Activated T-cell treated with anti-CD3 and anti-CD28 coated beads, Interleukin-2, amount 50 U/mL, for 24 hours (primary cell): ENCODE data around the gene UPF3B.

ENCODE experiments used
- DNase-seq: peaks from one replicate; pipeline ENCODE4 v3.0.0-alpha.2; 2020
- H3K27ac Mint-ChIP-seq: 2 replicates; pipeline ENCODE4 v1.8.0; 2020; ENCODE audit warnings: mild to moderate bottlenecking, mixed read lengths
- H3K27me3 Mint-ChIP-seq: 2 replicates; pipeline ENCODE4 v1.8.0; 2020; ENCODE audit warnings: mixed read lengths
- H3K36me3 Mint-ChIP-seq: 2 replicates; pipeline ENCODE4 v1.8.0; 2020; ENCODE audit warnings: low read depth, mixed read lengths
- H3K4me1 Mint-ChIP-seq: 2 replicates; pipeline ENCODE4 v1.8.0; 2020; ENCODE audit warnings: low read depth, mixed read lengths
- H3K4me3 Mint-ChIP-seq: 2 replicates; pipeline ENCODE4 v1.8.0; 2020; ENCODE audit warnings: mild to moderate bottlenecking, moderate library complexity, mixed read lengths
- H3K9me3 Mint-ChIP-seq: 2 replicates; pipeline ENCODE4 v1.8.0; 2020; ENCODE audit warnings: mixed read lengths

UPF3B gene

DNA sequence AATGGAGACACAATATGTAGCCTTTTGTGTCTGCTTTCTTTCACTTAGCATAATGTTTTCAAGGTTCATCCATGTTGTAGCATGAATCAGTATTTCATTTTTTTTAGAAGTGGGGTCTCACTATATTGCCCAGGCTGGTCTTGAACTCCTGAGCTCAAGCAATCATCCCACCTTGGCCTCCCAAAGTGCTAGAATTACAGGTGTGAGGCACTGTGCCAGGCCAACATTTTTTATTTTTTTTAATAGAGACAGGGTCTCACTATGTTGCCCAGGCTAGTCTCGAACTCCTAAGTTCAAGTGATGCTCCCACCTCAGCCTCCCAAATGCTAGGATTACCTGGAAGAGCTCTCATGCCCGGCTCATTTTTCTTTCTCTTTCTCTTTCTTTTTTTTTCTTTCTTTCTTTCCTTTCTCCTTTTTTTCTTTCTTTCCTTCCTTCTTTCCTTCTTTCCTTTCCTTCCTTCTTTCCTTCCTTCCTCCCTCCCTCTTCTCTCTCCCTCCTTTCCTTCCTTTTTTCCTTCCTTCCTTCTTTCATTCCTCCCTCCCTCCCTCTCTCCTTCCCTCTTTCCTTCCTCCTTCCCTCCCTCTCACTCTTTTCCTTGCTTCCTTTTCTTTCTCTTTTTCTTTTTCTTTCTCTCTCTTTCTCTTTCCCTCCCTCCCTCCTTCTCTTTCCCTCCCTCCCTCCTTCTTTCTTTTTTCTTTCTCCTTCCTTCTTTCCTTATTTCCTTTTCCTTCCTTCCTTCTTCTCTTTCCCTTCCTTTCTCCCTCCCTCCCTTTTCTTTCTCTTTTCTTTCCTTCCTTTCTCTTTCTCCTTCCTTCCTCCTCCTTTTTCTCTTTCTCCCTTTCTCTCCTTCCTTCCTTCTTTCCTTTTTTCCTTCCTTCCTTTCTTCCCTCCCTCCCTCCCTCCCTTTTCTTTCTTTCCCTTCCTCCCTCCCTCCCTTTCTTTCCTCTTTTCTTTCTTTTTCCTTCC lies 51.2 kb downstream of the UPF3B start:
- DNase-seq, result no peak
- Mint-ChIP-seq H3K36me3 (no peaks in the 10 kb centered on the region), H3K4me1 (no peaks in the 10 kb centered on the region), H3K9me3 (no peaks in the 10 kb centered on the region), H3K27me3 (peaks cover 7% of the 10 kb centered on the region), H3K4me3 (no peak overlapping the region), H3K27ac (no peak overlapping the region)

DNA sequence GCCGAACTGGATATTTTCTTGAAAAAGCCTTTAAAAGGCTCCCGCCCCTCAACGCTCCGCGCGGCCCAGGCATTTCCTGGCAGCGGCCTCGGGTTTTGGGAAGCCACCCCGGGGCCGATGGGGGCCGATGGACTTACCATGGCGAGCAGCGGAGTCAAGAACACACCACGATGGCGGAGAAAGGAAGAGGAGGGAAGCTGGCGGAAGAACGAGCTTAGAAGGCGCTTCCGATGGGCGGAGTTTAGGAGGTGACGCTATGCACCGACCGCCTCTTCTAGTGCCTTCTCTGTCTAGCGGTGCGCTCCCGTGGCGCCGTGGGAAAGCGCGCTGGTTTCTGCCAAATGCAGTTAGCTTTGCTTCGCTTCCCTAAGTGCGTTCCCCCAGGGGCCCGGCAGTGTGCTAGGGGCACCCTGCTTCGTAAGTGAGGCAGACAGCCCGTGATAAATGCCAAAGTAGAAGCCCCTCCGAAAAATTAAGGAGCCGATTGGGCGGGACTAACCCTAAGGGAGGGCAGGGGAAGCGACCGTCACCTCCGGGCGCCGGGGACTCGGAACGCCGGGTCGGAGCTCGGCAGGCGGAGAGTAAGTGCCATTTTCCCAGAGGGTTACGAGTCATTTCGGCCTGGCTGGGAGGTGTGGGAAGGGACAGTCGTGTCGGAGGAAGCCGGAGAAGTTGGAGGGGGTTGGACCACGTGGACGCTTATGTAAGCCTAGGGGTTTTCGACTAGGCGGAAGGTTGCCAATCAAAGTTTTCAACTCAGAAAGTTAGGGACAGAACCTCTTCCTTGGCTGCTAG lies 61.1 kb downstream of the UPF3B start, which contains the start of gene RPL39:
Gene RPL39, minus strand, starts transcription at position 194 of the 795 bp plus-strand sequence. Its CDS starts 54 bp downstream, at position 140.
- Mint-ChIP-seq H3K27ac (peak within 1 kb of the TSS; percentile 98), H3K4me3 (peak within 1 kb of the TSS; percentile 92), H3K9me3 (no peaks in the 10 kb centered on the region), H3K4me1 (peaks cover 23% of the 10 kb centered on the region), H3K36me3 (peaks cover 50% of the 10 kb centered on the region), H3K27me3 (peaks cover 11% of the 10 kb centered on the region)
- DNase-seq, result peak; percentile 82

DNA sequence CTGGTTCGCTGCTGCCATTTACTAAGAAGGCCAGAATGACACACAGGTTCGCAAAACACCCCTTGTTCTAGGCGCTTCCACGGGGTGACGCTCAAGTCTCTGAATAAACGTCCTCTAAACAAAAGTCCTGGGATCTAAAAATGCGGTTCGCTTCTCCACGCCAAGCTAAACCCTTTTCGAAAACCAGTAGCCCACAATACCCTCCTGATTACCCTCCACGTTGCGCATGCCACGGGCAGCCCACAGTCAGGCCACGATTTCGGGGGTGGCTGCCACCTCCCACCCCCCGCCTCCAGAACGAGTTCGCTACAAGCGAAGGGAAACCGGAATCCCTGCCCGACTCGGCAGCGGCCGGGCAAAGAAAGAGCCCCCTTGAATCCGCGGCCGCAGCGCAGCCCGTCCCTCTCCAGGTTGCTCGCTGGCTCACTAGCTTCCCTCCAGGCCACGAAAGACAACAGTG lies 61.8 kb downstream of the UPF3B start:
- Mint-ChIP-seq H3K4me3 (peak overlapping the region; percentile 92), H3K27me3 (peaks cover 11% of the 10 kb centered on the region), H3K9me3 (no peaks in the 10 kb centered on the region), H3K36me3 (peaks cover 55% of the 10 kb centered on the region), H3K4me1 (peaks cover 25% of the 10 kb centered on the region), H3K27ac (peak overlapping the region; percentile 98)
- DNase-seq, result no peak

DNA sequence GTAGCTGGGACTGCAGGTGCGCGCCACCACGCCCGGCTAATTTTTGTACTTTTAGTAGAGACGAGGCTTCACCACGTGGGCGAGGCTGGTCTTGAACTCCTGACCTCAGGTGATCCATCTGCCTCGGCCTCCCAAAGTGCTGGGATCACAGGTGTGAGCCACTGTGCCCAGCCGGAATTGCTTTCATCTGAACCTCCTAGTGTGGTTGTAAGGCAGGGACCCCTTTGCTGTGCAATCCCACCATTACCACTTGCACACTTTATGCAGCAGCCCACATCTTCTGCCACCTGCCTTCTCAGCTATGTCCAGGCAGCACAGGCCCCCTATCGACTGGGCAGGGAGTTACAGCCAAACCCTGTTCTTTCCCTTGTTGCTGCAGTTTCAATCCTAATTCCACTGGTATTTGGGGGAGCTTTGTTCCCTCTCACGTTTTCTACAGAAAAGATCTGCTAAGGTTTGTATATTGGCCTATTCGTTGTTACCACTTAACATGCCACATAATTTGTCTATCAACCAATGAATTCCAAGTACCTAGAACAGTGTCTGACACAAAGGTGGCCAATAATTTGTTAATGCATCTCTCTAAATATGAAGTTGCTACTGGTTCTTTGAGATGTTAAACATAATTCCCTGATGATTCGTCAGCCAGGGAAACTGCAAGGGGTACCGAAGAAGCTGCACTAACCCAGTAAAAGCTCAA lies 67.9 kb downstream of the UPF3B start:
- peak; percentile 68 for DNase-seq
- Mint-ChIP-seq H3K36me3 (peaks cover 80% of the 10 kb centered on the region), H3K9me3 (no peaks in the 10 kb centered on the region), H3K4me1 (peaks cover 28% of the 10 kb centered on the region), H3K27ac (peak overlapping the region; percentile 81), H3K27me3 (peaks cover 8% of the 10 kb centered on the region), H3K4me3 (peak overlapping the region; percentile 43)
